CD4-positive, alpha-beta T cell treated with Interleukin-4 for 1 hour (primary cell): ENCODE results near the gene SMIM10L2A.
A peak's percentile ranks its signal among the peaks of the same experiment; 100 is the strongest.
"Not testable (repeated sequence)": the region's sequence is repeated elsewhere in the genome, so short reads cannot be mapped to it uniquely, and the experiment has no call there.

ENCODE experiments used
- DNase-seq, 2 donors: peaks; one replicate each; pipeline ENCODE4 v3.0.0-alpha.2; 2020 to 2022

The SMIM10L2A gene

DNA sequence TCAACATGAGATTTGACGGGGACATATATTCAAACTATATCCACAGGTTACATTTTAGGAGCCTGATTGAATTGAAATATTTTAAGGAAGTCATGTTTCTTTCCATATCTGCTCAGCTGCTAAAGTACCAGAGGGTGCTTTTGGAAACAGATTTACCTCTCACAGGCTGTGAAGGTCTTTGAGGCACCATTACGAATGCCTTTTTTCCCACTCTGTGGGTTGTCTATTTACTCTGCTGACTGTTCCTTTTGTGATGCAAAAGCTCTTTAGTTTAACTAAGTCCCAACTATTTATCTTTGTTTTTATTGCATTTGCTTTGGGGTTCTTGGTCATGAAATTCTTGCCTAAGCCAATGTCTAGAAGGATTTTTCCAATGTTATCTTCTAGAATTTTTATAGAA, 40.0 kb downstream of the SMIM10L2A start:
- DNase-seq: not testable (repeated sequence)

DNA sequence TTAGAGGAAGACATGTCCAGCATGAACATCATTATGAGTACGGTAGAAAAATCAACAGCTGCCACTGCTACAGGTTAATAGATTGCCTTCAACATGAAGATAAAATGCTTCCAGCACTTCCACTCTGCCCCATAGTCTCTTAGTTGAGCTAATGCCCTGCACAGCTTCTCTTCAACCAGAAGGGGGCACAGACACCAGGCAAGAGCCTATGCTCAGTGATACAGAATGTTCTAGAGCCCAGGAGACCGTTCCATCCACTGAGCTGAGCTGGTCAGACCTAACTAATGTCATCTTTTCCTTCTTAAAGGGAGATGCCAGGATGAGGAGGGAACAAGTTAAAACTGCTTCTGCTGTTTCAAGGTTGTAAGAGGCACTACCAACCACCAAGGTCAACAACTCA, 42.2 kb downstream of the SMIM10L2A start:
- DNase-seq: peak in 1 of 2 donors; percentile 5

DNA sequence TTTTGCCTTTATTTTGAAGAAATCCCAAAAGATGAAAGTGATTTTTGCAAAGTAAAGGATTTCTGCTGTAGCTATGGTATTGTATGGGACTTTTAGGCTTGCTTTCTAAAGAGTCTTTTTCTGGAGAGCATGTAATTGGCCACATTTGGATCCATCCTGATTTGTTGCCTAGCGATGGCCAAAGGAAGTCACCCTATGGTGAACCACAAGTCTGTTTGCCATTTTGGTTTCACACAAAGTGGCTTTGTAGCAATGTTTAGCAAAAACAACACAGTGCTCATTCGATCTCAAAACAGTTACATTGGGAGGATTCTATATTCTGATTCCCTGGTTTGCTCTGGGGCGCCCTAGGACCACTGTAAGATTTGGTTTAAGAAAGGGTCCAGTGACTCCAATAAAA, 54.6 kb downstream of the SMIM10L2A start:
- DNase-seq: no peak

DNA sequence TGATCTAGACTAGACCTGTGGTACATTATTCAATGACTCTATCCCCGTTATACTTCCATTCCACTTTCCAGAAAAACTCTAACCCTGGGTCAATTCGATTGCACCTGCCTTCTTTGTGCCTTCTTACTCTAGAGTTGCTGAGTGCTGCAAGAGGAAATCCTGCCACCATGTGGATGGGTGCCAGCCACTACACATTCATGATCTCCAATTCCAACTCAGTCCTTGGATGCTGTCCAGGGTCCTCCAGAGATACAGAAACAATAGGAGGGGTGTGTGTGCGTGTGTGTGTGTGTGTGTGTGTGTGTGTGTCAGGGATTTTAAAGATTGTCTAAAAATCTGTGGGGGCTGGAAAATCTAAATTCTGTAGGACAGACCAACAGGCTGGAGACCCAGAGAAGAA, 55.8 kb downstream of the SMIM10L2A start:
- peak; percentile 39 to 51 for DNase-seq
